Measurements from ENCODE around the gene DOCK7. TPM values are rescaled to one million over a fixed set of nuclear protein-coding genes. Genes with fewer than 3 reads are reported as not detected.
"Not testable (repeated sequence)": the region's sequence is repeated elsewhere in the genome, so short reads cannot be mapped to it uniquely, and the experiment has no call there.

Gene DOCK7
- total and polyA plus RNA-seq, 4 donors, result 6.1 to 64.1 (median 29.3) TPM

DNA sequence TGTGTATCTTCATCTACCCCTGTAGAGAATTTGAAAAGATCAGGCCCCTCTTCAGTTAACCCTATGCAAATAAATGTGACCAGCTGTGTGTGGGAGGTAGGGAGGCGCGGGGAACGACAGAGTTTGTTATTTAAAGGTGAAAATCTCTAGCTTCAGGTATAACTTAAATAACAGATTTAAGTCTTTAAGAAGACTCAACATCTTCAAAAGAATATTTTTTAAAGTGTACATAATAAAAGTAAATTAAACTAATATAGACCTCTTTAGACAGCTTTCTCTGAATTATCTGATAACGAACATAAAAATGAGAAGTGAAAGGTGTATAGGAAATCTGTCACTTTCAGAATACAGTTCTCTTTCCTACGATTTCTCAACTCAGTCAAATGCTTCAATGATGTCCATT, 74.9 kb downstream of the DOCK7 start:
- WGBS, 2 donors, result 86 to 89% methylated on average over 5 of the region's 5 CpGs
- intact Hi-C loops (cut with DNase I), result no loop called here
- Histone ChIP-seq H3K4me3 (ENCODE audit: low read length in 2 of 2) (no peak overlapping the region), H3K4me1 (ENCODE audit: control insufficient read depth in 1 of 2, insufficient read depth in 2 of 2, low read length in 2 of 2) (no peaks in the 10 kb centered on the region), H3K27me3 (ENCODE audit: control insufficient read depth in 1 of 2, insufficient read depth in 2 of 2, low read length in 1 of 2) (no peaks in the 10 kb centered on the region), H3K27ac (ENCODE audit: low read depth in 1 of 2, low read length in 2 of 2) (no peak overlapping the region), H3K36me3 (ENCODE audit: control insufficient read depth in 1 of 2, insufficient read depth in 2 of 2, low read length in 1 of 2) (peaks cover 0 to 2% of the 10 kb centered on the region in 2 donors), H3K9me3 (ENCODE audit: control insufficient read depth, low read length) (no peaks in the 10 kb centered on the region)
- DNase-seq (no peak), ATAC-seq (ENCODE audit: low FRiP score) (no peak)

GRCh38 chr1:62612770-62613169, 75.4 kb downstream of the DOCK7 start:
- 88 to 94% methylated on average over 2 of the region's 2 CpGs for WGBS, 2 donors
- DNase-seq (no peak), ATAC-seq (ENCODE audit: low FRiP score) (no peak)
- Histone ChIP-seq H3K27ac (ENCODE audit: low read depth in 1 of 2, low read length in 2 of 2) (no peak overlapping the region), H3K9me3 (ENCODE audit: control insufficient read depth, low read length) (no peaks in the 10 kb centered on the region), H3K4me1 (ENCODE audit: control insufficient read depth in 1 of 2, insufficient read depth in 2 of 2, low read length in 2 of 2) (no peaks in the 10 kb centered on the region), H3K27me3 (ENCODE audit: control insufficient read depth in 1 of 2, insufficient read depth in 2 of 2, low read length in 1 of 2) (no peaks in the 10 kb centered on the region), H3K4me3 (ENCODE audit: low read length in 2 of 2) (no peak overlapping the region), H3K36me3 (ENCODE audit: control insufficient read depth in 1 of 2, insufficient read depth in 2 of 2, low read length in 1 of 2) (peaks cover 0 to 2% of the 10 kb centered on the region in 2 donors)
- intact Hi-C loops (cut with DNase I), result no loop called here

DNA sequence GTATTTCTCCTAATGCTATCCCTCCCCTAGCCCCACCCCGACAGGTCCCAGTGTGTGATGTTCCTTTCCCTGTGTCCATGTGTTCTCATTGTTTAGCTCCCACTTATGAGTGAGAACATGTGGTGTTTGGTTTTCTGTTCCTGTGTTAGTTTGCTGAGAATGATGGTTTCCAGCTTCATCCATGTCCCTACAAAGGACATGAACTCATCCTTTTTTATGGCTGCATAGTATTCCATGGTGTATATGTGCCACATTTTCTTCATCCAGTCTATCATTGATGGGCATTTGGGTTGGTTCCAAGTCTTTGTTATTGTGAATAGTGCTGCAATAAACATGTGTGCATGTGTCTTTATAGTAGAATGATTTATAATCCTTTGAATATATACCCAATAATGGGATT, 77.6 kb downstream of the DOCK7 start:
- H3K27ac ChIP-seq (ENCODE audit: low read depth in 1 of 2, low read length in 2 of 2); ATAC-seq (ENCODE audit: low FRiP score); H3K4me1 ChIP-seq (ENCODE audit: control insufficient read depth in 1 of 2, insufficient read depth in 2 of 2, low read length in 2 of 2); H3K9me3 ChIP-seq (ENCODE audit: control insufficient read depth, low read length); intact Hi-C loops (cut with DNase I); H3K27me3 ChIP-seq (ENCODE audit: control insufficient read depth in 1 of 2, insufficient read depth in 2 of 2, low read length in 1 of 2); DNase-seq; H3K36me3 ChIP-seq (ENCODE audit: control insufficient read depth in 1 of 2, insufficient read depth in 2 of 2, low read length in 1 of 2); H3K4me3 ChIP-seq (ENCODE audit: low read length in 2 of 2): not testable (repeated sequence)
- 100% methylated on average over 1 of the region's 1 CpG for WGBS, 2 donors

DNA sequence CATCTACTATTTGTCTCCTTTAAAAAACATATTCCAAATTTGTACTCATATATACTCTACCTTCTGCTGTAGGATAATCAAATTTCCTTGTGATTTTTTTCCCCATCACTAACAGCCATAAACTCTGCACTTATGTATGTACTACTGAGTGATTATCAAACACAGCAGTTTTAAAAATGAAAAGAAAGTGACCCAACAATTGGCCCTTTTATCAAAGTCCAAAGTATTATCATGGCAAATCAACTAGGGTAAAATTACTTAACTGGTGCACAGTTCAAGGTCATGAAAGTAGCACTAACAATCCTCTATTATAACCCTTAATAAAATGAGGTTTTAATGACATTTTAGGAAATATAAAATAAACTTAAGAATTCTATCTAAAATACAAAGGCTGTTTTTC, 79.3 kb downstream of the DOCK7 start:
- peaks cover 0 to 2% of the 10 kb centered on the region in 2 donors for H3K36me3 ChIP-seq (ENCODE audit: control insufficient read depth in 1 of 2, insufficient read depth in 2 of 2, low read length in 1 of 2)
- no peaks in the 10 kb centered on the region for H3K27me3 ChIP-seq (ENCODE audit: control insufficient read depth in 1 of 2, insufficient read depth in 2 of 2, low read length in 1 of 2)
- intact Hi-C loops (cut with DNase I), result no loop called here
- H3K27ac ChIP-seq (ENCODE audit: low read depth in 1 of 2, low read length in 2 of 2), result no peak overlapping the region
- no peaks in the 10 kb centered on the region for H3K4me1 ChIP-seq (ENCODE audit: control insufficient read depth in 1 of 2, insufficient read depth in 2 of 2, low read length in 2 of 2)
- H3K9me3 ChIP-seq (ENCODE audit: control insufficient read depth, low read length), result no peaks in the 10 kb centered on the region
- no peak for ATAC-seq (ENCODE audit: low FRiP score)
- no peak overlapping the region for H3K4me3 ChIP-seq (ENCODE audit: low read length in 2 of 2)
- DNase-seq, result no peak

- Histone ChIP-seq H3K27ac (ENCODE audit: low read depth in 1 of 2, low read length in 2 of 2) (no peak overlapping the region), H3K36me3 (ENCODE audit: control insufficient read depth in 1 of 2, insufficient read depth in 2 of 2, low read length in 1 of 2) (no peaks in the 10 kb centered on the region), H3K4me1 (ENCODE audit: control insufficient read depth in 1 of 2, insufficient read depth in 2 of 2, low read length in 2 of 2) (no peaks in the 10 kb centered on the region), H3K9me3 (ENCODE audit: control insufficient read depth, low read length) (no peaks in the 10 kb centered on the region), H3K4me3 (ENCODE audit: low read length in 2 of 2) (no peak overlapping the region), H3K27me3 (ENCODE audit: control insufficient read depth in 1 of 2, insufficient read depth in 2 of 2, low read length in 1 of 2) (no peaks in the 10 kb centered on the region)
- DNase-seq (no peak), ATAC-seq (ENCODE audit: low FRiP score) (no peak)
- 96 to 98% methylated on average over 2 of the region's 2 CpGs for WGBS, 2 donors
- intact Hi-C loops (cut with DNase I), result no loop called here
Observed at GRCh38 chr1:62601457-62601856, 86.7 kb downstream of the DOCK7 start.

DNA sequence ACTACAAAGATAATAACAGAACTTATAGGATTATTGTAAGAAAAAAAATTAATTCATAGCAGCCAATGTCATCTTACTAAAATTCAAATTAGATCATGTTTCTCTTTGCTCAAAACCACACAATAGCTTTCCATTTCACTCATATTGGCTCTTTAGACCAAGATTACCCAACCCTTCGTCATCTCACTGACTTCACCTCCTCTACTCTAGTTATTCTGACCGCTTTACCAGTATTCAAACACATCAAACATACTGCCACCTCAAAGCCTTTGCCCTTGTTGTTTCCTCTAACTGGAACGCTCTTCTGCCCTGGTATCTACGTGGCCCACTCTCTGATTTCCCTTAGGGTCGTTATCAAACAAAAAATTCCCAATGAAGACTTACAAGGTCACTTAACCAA, 89.1 kb downstream of the DOCK7 start:
- no peak for DNase-seq
- Histone ChIP-seq H3K27ac (ENCODE audit: low read depth in 1 of 2, low read length in 2 of 2) (no peak overlapping the region), H3K9me3 (ENCODE audit: control insufficient read depth, low read length) (no peaks in the 10 kb centered on the region), H3K36me3 (ENCODE audit: control insufficient read depth in 1 of 2, insufficient read depth in 2 of 2, low read length in 1 of 2) (no peaks in the 10 kb centered on the region), H3K4me1 (ENCODE audit: control insufficient read depth in 1 of 2, insufficient read depth in 2 of 2, low read length in 2 of 2) (no peaks in the 10 kb centered on the region), H3K4me3 (ENCODE audit: low read length in 2 of 2) (no peak overlapping the region), H3K27me3 (ENCODE audit: control insufficient read depth in 1 of 2, insufficient read depth in 2 of 2, low read length in 1 of 2) (no peaks in the 10 kb centered on the region)
- no peak for ATAC-seq (ENCODE audit: low FRiP score)
- 92 to 95% methylated on average over 5 of the region's 5 CpGs for WGBS, 2 donors
- intact Hi-C loops (cut with DNase I), result no loop called here

GRCh38 chr1:62597281-62597680, 90.9 kb downstream of the DOCK7 start, which contains the start of gene ANGPTL3:
Gene ANGPTL3, plus strand, starts transcription at chr1:62597520. Its CDS starts 47 bp downstream, at chr1:62597567.
- intact Hi-C loops (cut with DNase I), result no loop called here
- Histone ChIP-seq H3K4me1 (ENCODE audit: control insufficient read depth in 1 of 2, insufficient read depth in 2 of 2, low read length in 2 of 2) (no peaks in the 10 kb centered on the region), H3K4me3 (ENCODE audit: low read length in 2 of 2) (no peak within 1 kb of the TSS), H3K27ac (ENCODE audit: low read depth in 1 of 2, low read length in 2 of 2) (no peak within 1 kb of the TSS), H3K36me3 (ENCODE audit: control insufficient read depth in 1 of 2, insufficient read depth in 2 of 2, low read length in 1 of 2) (no peaks in the 10 kb centered on the region), H3K9me3 (ENCODE audit: control insufficient read depth, low read length) (no peaks in the 10 kb centered on the region), H3K27me3 (ENCODE audit: control insufficient read depth in 1 of 2, insufficient read depth in 2 of 2, low read length in 1 of 2) (no peaks in the 10 kb centered on the region)
- ATAC-seq (ENCODE audit: low FRiP score) (no peak), DNase-seq (no peak)
- 63 to 68% methylated on average over 3 of the region's 3 CpGs for WGBS, 2 donors

DNA sequence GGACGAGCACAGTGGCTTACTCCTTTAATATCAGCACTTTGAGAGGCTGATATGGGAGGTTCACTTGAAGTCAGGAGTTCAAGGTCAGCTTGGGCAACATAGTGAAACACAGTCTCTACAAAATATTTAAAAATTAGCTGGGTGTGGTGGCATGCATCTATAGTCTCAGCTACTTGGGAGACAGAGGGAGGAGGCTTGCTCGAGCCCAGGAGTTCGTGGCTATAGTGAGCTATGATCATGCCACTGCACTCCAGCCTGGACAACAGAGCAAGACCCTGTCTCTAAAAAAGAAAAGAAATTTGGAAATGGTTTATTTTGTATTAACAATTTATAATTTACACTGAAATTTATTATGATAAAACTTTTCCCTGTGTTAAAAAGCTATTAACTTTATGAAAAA, 92.5 kb downstream of the DOCK7 start:
- DNase-seq (no peak), ATAC-seq (ENCODE audit: low FRiP score) (no peak)
- intact Hi-C loops (cut with DNase I), result no loop called here
- WGBS, 2 donors, result 79 to 80% methylated on average over 3 of the region's 3 CpGs
- H3K4me3 ChIP-seq (ENCODE audit: low read length in 2 of 2), result no peak overlapping the region
- H3K4me1 ChIP-seq (ENCODE audit: control insufficient read depth in 1 of 2, insufficient read depth in 2 of 2, low read length in 2 of 2), result no peaks in the 10 kb centered on the region
- no peaks in the 10 kb centered on the region for H3K27me3 ChIP-seq (ENCODE audit: control insufficient read depth in 1 of 2, insufficient read depth in 2 of 2, low read length in 1 of 2)
- no peak overlapping the region for H3K27ac ChIP-seq (ENCODE audit: low read depth in 1 of 2, low read length in 2 of 2)
- H3K9me3 ChIP-seq (ENCODE audit: control insufficient read depth, low read length), result no peaks in the 10 kb centered on the region
- H3K36me3 ChIP-seq (ENCODE audit: control insufficient read depth in 1 of 2, insufficient read depth in 2 of 2, low read length in 1 of 2), result no peaks in the 10 kb centered on the region

DNA sequence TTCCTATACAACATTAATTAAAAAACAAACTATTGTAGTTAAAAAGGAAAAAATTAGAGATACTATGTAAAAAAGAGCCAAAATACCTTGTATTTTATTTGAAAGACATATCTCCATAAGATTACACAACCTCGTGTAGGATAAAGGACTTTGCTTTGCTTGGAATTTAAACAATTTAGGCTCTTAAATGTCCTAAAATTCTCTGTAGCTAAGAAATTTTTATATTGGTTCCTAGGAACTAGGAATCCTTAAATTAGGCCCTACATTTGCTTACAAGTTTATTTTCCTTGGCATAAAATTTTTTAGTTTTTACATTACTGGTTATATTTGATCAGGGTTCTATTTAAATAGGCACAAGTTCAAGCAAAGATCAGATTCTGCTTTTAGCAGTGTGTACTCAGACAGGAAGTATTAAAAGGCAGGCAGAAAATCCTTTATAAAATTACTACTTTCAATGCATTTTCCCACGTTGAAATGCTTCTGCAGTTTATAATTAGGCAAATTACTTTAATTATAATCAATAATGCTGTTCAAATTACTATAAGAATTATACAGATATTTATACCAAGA, 94.3 kb downstream of the DOCK7 start:
- intact Hi-C loops (cut with DNase I), result no loop called here
- no peak overlapping the region for H3K27ac ChIP-seq (ENCODE audit: low read depth in 1 of 2, low read length in 2 of 2)
- 4 to 5% methylated on average over 2 of the region's 2 CpGs for WGBS, 2 donors

More for the DNA sequence above, 94.3 kb downstream of the DOCK7 start:
- Histone ChIP-seq H3K4me3 (ENCODE audit: low read length in 2 of 2) (no peak overlapping the region), H3K4me1 (ENCODE audit: control insufficient read depth in 1 of 2, insufficient read depth in 2 of 2, low read length in 2 of 2) (no peaks in the 10 kb centered on the region), H3K9me3 (ENCODE audit: control insufficient read depth, low read length) (no peaks in the 10 kb centered on the region), H3K36me3 (ENCODE audit: control insufficient read depth in 1 of 2, insufficient read depth in 2 of 2, low read length in 1 of 2) (no peaks in the 10 kb centered on the region), H3K27me3 (ENCODE audit: control insufficient read depth in 1 of 2, insufficient read depth in 2 of 2, low read length in 1 of 2) (no peaks in the 10 kb centered on the region)
- ATAC-seq (ENCODE audit: low FRiP score) (no peak), DNase-seq (no peak)

Measured in aorta (tissue), 5 donors.